Measurements from ENCODE around the gene SLC2A6.
A peak's percentile ranks its signal among the peaks of the same experiment; 100 is the strongest.
"Not testable (repeated sequence)": the region's sequence is repeated elsewhere in the genome, so short reads cannot be mapped to it uniquely, and the experiment has no call there.

SLC2A6 gene

DNA sequence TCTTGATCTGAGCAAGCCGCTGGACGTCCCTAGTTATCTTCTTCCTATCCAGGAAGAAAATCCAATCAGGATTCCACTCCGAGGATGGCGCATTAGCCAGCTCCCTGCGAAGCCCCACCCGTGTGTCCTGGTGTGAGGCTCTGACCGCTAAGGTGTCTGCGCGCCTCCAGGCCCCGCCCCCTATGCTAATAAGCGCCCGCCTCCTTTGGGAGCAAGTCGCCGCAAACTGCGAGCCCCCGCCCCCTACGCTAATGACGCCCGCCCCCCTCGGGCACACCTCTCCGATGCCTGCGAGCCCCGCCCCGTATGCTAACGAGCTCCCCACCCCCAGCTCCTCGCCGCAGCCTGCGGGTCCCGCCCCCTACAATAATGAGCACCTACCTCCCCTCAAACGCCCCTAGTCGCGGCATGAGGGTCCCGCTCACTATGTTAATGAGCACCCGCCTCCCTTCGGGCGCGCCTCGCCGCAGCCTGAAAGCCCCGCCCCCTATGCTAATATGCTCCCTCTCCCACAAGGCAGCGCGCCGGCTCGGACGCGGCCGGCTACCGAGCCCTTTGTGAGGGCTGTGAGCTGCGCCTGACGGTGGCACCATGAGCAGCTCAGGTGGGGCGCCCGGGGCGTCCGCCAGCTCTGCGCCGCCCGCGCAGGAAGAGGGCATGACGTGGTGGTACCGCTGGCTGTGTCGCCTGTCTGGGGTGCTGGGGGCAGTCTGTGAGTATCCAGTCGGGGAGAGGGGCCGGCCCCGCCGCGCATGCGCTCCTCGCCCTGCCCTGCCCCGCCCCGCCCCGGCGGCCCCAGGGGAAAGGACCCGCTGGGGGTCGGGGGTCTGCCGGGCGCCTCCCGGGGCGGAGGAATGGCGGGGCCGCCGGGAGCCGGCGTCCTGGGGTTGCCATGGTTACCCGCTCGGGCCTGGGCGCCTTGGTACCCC lies 19.2 kb downstream of the SLC2A6 start, which contains the start of gene CACFD1:
TSS of gene CACFD1 (plus strand) at position 503 of the 929 bp plus-strand sequence. CDS start at position 592, 89 bp downstream.
- peak; percentile 87 for DNase-seq

DNA sequence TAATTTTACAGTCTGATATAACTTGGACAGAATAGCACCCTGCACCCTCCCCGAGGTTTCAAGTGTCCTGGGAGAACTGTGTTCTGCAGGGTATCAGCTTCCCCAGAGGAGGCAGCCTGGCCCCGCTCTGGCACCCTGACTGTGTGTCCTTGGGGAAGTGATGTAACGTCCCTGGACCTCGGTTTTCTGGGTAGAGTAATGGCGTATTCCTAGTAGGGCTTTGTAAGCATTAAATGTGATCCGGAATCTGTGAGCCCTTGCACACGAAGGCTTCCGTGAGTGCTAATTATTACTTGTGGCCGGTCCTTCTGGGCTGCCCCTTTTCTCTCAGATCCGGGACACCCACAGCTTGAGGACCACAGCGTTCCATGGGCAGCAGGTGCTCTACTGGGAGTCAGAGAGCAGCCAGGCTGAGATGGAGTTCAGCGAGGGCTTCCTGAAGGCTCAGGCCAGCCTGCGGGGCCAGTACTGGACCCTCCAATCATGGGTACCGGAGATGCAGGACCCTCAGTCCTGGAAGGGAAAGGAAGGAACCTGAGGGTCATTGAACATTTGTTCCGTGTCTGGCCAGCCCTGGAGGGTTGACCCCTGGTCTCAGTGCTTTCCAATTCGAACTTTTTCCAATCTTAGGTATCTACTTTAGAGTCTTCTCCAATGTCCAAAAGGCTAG lies 20.1 kb downstream of the SLC2A6 start:
- DNase-seq = no peak

DNA sequence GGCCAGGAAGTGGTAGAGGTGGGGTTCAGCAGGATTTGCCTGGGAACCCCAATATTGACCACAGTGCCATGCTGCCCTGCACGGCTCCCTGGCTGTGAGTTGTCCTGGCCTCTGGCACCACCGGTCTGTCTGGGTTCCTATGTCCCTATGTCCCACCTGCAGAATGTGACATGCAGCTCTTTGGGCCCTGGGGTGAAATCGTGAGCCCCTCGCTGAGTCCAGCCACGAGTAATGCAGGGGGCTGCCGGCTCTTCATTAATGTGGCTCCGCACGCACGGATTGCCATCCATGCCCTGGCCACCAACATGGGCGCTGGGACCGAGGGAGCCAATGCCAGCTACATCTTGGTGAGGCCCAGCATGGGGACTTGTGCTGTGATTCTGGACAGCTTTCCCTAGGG lies 21.2 kb downstream of the SLC2A6 start:
- DNase-seq = no peak

GRCh38 chr9:133457233-133457632 lies 21.7 kb downstream of the SLC2A6 start:
- no peak for DNase-seq

DNA sequence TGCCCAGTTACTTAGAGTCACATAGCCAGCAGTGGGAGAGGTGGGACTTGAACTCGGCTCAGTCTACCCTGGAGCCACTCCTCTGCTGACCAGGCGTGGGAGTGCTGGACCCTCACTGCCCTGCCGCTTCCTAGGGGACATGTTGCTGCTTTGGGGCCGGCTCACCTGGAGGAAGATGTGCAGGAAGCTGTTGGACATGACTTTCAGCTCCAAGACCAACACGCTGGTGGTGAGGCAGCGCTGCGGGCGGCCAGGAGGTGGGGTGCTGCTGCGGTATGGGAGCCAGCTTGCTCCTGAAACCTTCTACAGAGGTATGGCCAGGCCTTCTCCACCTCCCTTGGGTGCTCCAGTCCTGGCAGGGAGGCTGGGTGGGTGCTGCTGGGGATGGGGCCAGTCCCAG lies 22.5 kb downstream of the SLC2A6 start:
- no peak for DNase-seq

DNA sequence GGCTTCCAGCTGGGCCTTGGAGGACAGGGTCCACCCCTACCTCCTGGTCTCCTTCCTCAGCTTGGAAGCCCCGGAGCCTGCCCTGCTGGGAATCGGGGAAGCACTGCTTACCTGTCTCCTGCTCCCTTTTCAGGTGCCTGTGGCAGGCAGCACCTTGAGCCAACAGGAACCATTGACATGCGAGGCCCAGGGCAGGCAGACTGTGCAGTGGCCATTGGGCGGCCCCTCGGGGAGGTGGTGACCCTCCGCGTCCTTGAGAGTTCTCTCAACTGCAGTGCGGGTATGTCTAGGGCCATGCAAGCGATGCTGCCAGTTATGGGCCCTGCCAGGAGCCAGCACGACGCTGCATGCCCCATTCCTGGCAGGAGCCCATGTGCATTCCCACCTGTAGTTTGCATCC lies 23.0 kb downstream of the SLC2A6 start:
- DNase-seq = no peak

DNA sequence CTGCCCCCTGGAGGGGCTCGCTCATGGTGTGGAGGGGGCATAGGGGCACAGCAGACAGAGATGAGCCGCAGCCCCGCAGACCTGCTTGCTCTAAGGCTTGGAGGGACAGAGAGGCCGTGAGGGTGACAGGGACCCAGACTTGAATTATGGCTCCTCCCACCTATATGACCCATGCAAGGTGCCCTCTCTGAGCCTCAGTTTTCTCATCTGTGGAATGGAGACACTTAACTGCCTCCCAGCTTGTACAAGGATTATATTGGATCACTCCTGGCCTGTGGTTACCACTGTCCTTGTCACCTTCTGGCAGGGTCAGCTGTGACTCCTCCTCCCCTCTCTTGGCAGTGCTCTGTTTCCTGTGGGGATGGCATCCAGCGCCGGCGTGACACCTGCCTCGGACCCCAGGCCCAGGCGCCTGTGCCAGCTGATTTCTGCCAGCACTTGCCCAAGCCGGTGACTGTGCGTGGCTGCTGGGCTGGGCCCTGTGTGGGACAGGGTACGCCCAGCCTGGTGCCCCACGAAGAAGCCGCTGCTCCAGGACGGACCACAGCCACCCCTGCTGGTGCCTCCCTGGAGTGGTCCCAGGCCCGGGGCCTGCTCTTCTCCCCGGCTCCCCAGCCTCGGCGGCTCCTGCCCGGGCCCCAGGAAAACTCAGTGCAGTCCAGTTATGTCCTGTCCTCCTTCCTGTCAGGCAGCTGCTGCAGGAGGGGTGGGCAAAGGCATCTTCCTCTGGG lies 23.8 kb downstream of the SLC2A6 start:
- no peak for DNase-seq

- DNase-seq = no peak
Observed at GRCh38 chr9:133454325-133454724, 24.6 kb downstream of the SLC2A6 start.

GRCh38 chr9:133453651-133454050 lies 25.2 kb downstream of the SLC2A6 start:
- DNase-seq = no peak

DNA sequence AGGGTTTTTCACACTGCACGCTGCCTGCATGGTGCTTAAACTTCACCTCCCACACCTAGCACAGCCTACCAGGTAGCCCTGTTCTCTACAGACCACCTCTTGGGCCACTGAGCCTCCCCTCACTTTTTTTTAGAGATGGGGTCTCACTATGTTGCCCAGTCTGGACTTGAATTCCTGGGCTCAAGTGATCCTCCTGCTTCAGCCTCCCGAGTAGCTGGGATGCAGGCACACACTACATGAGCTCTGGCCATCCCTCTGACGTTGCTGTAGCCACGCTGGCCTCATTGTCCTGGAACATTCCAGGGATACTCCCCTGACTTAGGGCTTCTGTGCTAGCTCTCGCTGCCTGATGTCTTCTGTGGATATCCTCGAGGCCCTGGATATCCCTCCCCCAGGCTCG lies 26.3 kb downstream of the SLC2A6 start:
- DNase-seq = no peak

DNA sequence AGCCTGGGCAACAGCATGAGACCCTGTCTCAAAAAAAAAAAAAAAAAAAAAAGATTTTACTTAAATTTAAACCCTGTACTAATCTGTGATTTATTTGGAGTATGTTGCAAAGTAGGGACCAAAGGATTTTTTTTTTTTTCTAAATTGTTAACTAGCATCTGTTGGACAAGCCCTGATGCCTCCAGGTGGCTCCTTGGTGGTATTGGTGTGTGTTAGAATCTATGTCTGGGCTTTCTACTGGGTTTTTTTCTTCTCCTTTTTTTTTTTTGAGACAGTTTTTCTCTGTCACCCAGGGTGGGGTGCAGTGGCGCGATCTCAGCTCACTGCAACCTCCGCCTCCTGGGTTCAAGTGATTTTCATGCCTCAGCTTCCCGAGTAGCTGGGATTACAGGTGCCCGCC lies 27.0 kb downstream of the SLC2A6 start:
- DNase-seq = not testable (repeated sequence)

GRCh38 chr9:133449760-133450159 lies 29.1 kb downstream of the SLC2A6 start:
- DNase-seq = no peak

GRCh38 chr9:133448487-133448972 lies 30.4 kb downstream of the SLC2A6 start:
- no peak for DNase-seq

- DNase-seq = no peak
Observed at GRCh38 chr9:133445293-133445969, 33.5 kb downstream of the SLC2A6 start.

GRCh38 chr9:133443982-133444381 lies 34.9 kb downstream of the SLC2A6 start:
- no peak for DNase-seq

- DNase-seq = no peak
Observed at GRCh38 chr9:133443248-133443647, 35.7 kb downstream of the SLC2A6 start.

- no peak for DNase-seq
Observed at GRCh38 chr9:133441571-133441970, 37.3 kb downstream of the SLC2A6 start.

GRCh38 chr9:133440874-133441273 lies 38.0 kb downstream of the SLC2A6 start:
- DNase-seq = no peak

- DNase-seq = no peak
Observed at GRCh38 chr9:133439337-133439736, 39.6 kb downstream of the SLC2A6 start.

DNA sequence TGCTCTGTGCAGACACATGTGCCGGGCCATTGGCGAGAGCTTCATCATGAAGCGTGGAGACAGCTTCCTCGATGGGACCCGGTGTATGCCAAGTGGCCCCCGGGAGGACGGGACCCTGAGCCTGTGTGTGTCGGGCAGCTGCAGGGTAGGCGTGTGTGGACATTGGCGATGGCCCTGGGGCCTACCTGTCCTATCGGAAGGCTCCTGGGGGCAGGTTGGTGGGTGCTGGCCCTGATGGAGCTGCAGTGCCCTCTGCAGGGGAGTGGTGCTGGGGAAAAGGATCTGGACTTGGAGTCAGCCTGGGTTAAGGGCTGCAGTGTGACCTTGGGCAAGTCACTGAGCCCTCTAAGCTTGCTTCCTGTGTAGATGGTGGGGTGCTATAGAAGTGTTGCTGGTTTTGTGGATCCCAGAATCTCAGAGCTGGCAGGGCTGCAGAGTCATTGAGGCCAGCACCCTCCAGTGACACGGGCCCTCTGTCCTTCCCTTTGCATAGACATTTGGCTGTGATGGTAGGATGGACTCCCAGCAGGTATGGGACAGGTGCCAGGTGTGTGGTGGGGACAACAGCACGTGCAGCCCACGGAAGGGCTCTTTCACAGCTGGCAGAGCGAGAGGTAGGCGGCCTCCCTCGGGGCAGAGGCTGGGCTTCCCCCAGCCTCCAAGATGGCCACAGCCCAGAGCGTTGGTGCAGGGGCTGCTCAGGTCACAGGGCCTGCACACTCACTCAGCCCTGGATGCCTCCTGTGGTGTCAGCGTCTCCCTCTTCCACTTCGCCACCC lies 41.0 kb downstream of the SLC2A6 start:
- DNase-seq = no peak

GRCh38 chr9:133436681-133437080 lies 42.2 kb downstream of the SLC2A6 start:
- no peak for DNase-seq

DNA sequence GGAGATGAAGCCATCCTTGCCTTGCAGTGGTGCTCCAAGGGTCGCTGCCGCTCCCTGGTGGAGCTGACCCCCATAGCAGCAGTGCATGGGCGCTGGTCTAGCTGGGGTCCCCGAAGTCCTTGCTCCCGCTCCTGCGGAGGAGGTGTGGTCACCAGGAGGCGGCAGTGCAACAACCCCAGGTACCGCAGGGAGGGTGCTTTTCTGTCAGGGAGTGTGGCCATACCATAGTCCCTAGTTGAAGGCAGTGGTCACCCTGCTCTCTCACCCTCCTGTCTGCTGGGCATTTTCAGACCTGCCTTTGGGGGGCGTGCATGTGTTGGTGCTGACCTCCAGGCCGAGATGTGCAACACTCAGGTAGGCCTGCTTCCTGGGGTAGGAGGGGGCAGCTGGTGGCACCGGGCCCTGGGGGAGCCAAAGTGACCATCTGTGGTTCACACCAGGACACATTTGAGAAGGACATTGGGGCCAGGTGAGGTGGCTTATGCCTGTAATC lies 45.5 kb downstream of the SLC2A6 start:
- DNase-seq = no peak
